ENCODE measurements around the gene SLC35F4. TPM values are rescaled to one million over a fixed set of nuclear protein-coding genes. Genes with fewer than 3 reads are reported as not detected.

The SLC35F4 gene
- total RNA-seq, 1 experiment from 2014 or later: not detected

DNA sequence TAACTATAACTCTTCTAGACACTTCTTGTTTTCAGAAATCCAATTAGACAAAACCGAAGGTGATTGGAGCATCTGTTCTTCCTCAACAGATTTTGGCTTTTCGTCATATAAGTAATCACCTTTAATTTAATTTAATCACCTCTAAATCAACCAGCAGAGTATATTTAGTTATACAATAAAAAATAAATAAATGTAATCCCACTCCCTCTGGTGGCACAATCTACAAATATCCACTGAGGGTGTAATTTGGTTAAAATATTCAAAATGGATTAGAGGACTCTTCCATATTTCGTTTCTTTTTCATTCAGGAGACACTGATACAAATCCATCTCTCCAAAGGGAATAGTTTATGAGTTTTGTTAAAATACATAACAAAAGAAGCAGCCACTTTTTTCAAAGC lies 18.3 kb upstream of the SLC35F4 start:
- Histone ChIP-seq H3K27me3 (ENCODE audit: low read length) (peaks cover 72% of the 10 kb centered on the region), H3K9ac (ENCODE audit: low read length) (no peak overlapping the region), H3F3A (ENCODE audit: low read length, unreplicated experiment) (no peaks in the 10 kb centered on the region), H3K9me3 (ENCODE audit: low read length) (no peaks in the 10 kb centered on the region), H4K20me1 (ENCODE audit: low read length) (no peaks in the 10 kb centered on the region), H3K9me2 (replicated peaks; ENCODE audit: low read length) (no peaks in the 10 kb centered on the region), H3K79me2 (ENCODE audit: low read length) (no peaks in the 10 kb centered on the region), H3K4me2 (ENCODE audit: low read length) (no peak overlapping the region), H3K4me3 (ENCODE audit: low read length) (no peak overlapping the region), H2AFZ (ENCODE audit: low read length) (no peak overlapping the region), H3K27ac (ENCODE audit: low read length) (no peak overlapping the region), H3K36me3 (ENCODE audit: low read depth, low read length) (no peaks in the 10 kb centered on the region), H3K4me1 (ENCODE audit: insufficient read depth, low read length) (no peaks in the 10 kb centered on the region)
- peak; percentile 50; the same call in 1 of the 2 replicates for ATAC-seq
- peak; percentile 61 for DNase-seq
- BruUV-seq (replicated peaks): no TSS peak
- POLR2A ChIA-PET (ENCODE audit: unreplicated experiment): no interaction called here
- intact Hi-C loops (cut with micrococcal nuclease): loop anchor here (1.0 to 5.0 kb wide), 4 partner anchors 188 to 398 kb away; no protein-coding TSS in a partner anchor
- CTCF ChIA-PET: no interaction called here
- TF ChIP-seq EZH2 (IDR thresholded peaks at IDR 0.05; ENCODE audit: low read length, unreplicated experiment): no peak
- TF ChIP-seq, protein P1, sequence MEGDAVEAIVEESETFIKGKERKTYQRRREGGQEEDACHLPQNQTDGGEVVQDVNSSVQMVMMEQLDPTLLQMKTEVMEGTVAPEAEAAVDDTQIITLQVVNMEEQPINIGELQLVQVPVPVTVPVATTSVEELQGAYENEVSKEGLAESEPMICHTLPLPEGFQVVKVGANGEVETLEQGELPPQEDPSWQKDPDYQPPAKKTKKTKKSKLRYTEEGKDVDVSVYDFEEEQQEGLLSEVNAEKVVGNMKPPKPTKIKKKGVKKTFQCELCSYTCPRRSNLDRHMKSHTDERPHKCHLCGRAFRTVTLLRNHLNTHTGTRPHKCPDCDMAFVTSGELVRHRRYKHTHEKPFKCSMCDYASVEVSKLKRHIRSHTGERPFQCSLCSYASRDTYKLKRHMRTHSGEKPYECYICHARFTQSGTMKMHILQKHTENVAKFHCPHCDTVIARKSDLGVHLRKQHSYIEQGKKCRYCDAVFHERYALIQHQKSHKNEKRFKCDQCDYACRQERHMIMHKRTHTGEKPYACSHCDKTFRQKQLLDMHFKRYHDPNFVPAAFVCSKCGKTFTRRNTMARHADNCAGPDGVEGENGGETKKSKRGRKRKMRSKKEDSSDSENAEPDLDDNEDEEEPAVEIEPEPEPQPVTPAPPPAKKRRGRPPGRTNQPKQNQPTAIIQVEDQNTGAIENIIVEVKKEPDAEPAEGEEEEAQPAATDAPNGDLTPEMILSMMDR (conservative IDR thresholded peaks at IDR 0.05; ENCODE audit: low read depth, low read length): peak; percentile 86

DNA sequence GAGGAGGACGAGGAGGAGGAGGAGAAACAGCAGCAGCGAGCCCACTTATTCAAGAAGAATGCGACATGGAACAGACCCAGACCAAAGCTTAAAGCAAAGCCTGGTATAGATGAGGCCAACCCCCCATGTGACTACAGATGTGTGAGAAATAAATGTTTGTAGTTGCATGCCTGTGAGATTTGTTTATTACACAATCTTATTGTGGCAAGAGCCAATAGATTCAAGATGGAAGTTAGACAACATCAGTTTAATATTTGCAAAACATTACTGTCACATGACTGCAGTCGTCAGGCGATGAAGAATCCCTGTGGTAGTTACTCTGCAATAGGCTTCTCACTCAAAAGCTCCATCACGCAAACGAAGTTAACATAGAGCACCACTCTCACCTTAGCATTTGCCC lies 17.2 kb upstream of the SLC35F4 start:
- H3K4me2 ChIP-seq (ENCODE audit: low read length): no peak overlapping the region
- H3K4me1 ChIP-seq (ENCODE audit: insufficient read depth, low read length): no peaks in the 10 kb centered on the region
- no peak overlapping the region for H3K27ac ChIP-seq (ENCODE audit: low read length)
- no peaks in the 10 kb centered on the region for H3F3A ChIP-seq (ENCODE audit: low read length, unreplicated experiment)
- H4K20me1 ChIP-seq (ENCODE audit: low read length): no peaks in the 10 kb centered on the region
- intact Hi-C loops (cut with micrococcal nuclease): loop anchor here (5.0 kb wide), 2 partner anchors 189 to 351 kb away; no protein-coding TSS in a partner anchor
- H3K79me2 ChIP-seq (ENCODE audit: low read length): no peaks in the 10 kb centered on the region
- H3K9me3 ChIP-seq (ENCODE audit: low read length): no peaks in the 10 kb centered on the region
- ChIA-PET POLR2A (ENCODE audit: unreplicated experiment) (no interaction called here), CTCF (no interaction called here)
- no TSS peak for BruUV-seq (replicated peaks)
- DNase-seq (no peak), ATAC-seq (no peak)
- no peaks in the 10 kb centered on the region for H3K9me2 ChIP-seq (replicated peaks; ENCODE audit: low read length)
- no peak overlapping the region for H2AFZ ChIP-seq (ENCODE audit: low read length)
- TF ChIP-seq EZH2 (IDR thresholded peaks at IDR 0.05; ENCODE audit: low read length, unreplicated experiment) (no peak), EZH2phosphoT487 (IDR thresholded peaks at IDR 0.05; ENCODE audit: borderline replicate concordance, low read length) (no peak)
- TF ChIP-seq, protein P1 (conservative IDR thresholded peaks at IDR 0.05; ENCODE audit: low read depth, low read length): no peak
- no peak overlapping the region for H3K4me3 ChIP-seq (ENCODE audit: low read length)
- H3K9ac ChIP-seq (ENCODE audit: low read length): no peak overlapping the region
- peaks cover 77% of the 10 kb centered on the region for H3K27me3 ChIP-seq (ENCODE audit: low read length)
- H3K36me3 ChIP-seq (ENCODE audit: low read depth, low read length): no peaks in the 10 kb centered on the region

DNA sequence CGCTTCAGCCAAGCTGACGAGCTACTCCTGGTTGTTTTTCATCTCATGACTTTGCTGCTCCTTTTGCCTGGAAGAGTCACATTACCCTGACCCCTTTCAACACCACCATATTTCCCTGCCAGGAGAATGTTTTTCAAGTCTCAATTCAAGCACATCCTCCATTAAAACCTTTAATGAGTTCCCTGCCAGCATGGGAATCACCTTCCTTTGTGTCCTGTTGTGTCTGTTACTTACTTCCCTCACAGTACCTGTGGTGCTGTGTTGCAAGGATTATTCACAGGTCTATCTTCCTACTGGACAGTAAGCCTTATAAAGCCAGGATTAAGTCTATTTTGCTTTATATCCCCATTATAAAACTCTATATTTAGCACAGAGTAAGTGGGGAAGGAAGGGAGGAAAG lies 13.6 kb upstream of the SLC35F4 start:
- no peak for DNase-seq
- no peak for ATAC-seq
- TF ChIP-seq EZH2 (IDR thresholded peaks at IDR 0.05; ENCODE audit: low read length, unreplicated experiment): no peak
- TF ChIP-seq, protein P1 (conservative IDR thresholded peaks at IDR 0.05; ENCODE audit: low read depth, low read length): no peak
- TF ChIP-seq EZH2phosphoT487 (IDR thresholded peaks at IDR 0.05; ENCODE audit: borderline replicate concordance, low read length): no peak
- no peak overlapping the region for H3K9ac ChIP-seq (ENCODE audit: low read length)
- no peaks in the 10 kb centered on the region for H3K9me3 ChIP-seq (ENCODE audit: low read length)
- H4K20me1 ChIP-seq (ENCODE audit: low read length): no peaks in the 10 kb centered on the region
- no peak overlapping the region for H3K4me3 ChIP-seq (ENCODE audit: low read length)
- H3K27ac ChIP-seq (ENCODE audit: low read length): no peak overlapping the region
- H3K79me2 ChIP-seq (ENCODE audit: low read length): no peaks in the 10 kb centered on the region
- no peaks in the 10 kb centered on the region for H3K36me3 ChIP-seq (ENCODE audit: low read depth, low read length)
- peaks cover 72% of the 10 kb centered on the region for H3K27me3 ChIP-seq (ENCODE audit: low read length)
- H3K4me1 ChIP-seq (ENCODE audit: insufficient read depth, low read length): no peaks in the 10 kb centered on the region
- no TSS peak for BruUV-seq (replicated peaks)
- intact Hi-C loops (cut with micrococcal nuclease): no loop called here
- H3K4me2 ChIP-seq (ENCODE audit: low read length): no peak overlapping the region
- ChIA-PET POLR2A (ENCODE audit: unreplicated experiment) (no interaction called here), CTCF (interaction anchor here (0.6 kb wide), 1 partner anchor 40 kb away, joined by 3 read pairs; no protein-coding TSS in a partner anchor)
- no peaks in the 10 kb centered on the region for H3K9me2 ChIP-seq (replicated peaks; ENCODE audit: low read length)
- no peaks in the 10 kb centered on the region for H3F3A ChIP-seq (ENCODE audit: low read length, unreplicated experiment)
- no peak overlapping the region for H2AFZ ChIP-seq (ENCODE audit: low read length)
